SK-N-SH (cell line): ENCODE measurements around the gene ATG16L2.

Experiments used
- CTCF ChIP-seq: fragments of 200-600 bp; sonication (generic); IDR thresholded peaks from 2 replicates; pipeline ENCODE4 v1.6.1; 2017; ENCODE audit warnings: antibody characterized with exemption, mild to moderate bottlenecking, moderate library complexity
- MXI1 ChIP-seq: IDR thresholded peaks from 2 replicates; pipeline ENCODE4 v1.6.1; 2012; ENCODE audit warnings: mild to moderate bottlenecking, low read depth, low read length, improper control_type of control experiment
- POLR2AphosphoS5 ChIP-seq: IDR thresholded peaks from 2 replicates; pipeline ENCODE4 v1.6.1; 2012; ENCODE audit warnings: low read depth, low read length

- no peak for TF ChIP-seq POLR2AphosphoS5
- TF ChIP-seq CTCF, result no peak
- TF ChIP-seq MXI1, result no peak
Observed at GRCh38 chr11:72856065-72856464, 41.9 kb downstream of the ATG16L2 start.
